ENCODE measurements around the gene C6orf132.
"Not testable (repeated sequence)": the region's sequence is repeated elsewhere in the genome, so short reads cannot be mapped to it uniquely, and the experiment has no call there.

Gene C6orf132

DNA sequence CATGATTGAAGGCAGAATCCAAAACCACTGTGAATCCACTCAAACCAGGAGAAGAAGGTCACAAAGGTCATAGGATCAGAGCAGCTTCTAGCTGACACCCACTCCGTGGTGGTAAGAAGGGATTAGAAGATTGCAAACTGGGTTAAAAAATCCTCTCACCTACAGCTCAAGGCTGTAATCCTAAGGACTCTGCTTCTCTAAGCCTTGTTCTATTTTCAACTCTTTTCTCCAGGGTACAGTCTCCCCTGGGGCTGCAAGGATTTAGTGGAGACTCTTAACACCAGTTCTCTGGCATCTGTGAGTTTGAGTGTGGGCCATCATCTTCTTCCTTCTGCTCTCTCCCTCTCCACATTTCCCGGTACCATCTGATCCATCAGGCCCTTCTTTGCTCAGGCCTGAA is 30.7 kb upstream of the C6orf132 start, which contains the start of gene GUCA1A:
GUCA1A (plus strand) TSS at position 264 of the 400 bp plus-strand sequence. CDS start 250 bp downstream, outside the sequence.
- Histone ChIP-seq H3K9ac (ENCODE audit: low read length) (no peak within 1 kb of the TSS), H3K27me3 (replicated peaks; ENCODE audit: control insufficient read depth, insufficient read depth, low read length) (peaks cover 10% of the 10 kb centered on the region), H3K9me3 (ENCODE audit: control insufficient read depth, low read length) (no peaks in the 10 kb centered on the region), H3K4me3 (ENCODE audit: low read length) (no peak within 1 kb of the TSS), H3K36me3 (ENCODE audit: control insufficient read depth, insufficient read depth, low read length, severe bottlenecking) (no peaks in the 10 kb centered on the region), H3K4me1 (ENCODE audit: control insufficient read depth, insufficient read depth, low read length) (peaks cover 9% of the 10 kb centered on the region)
- no peak for DNase-seq (ENCODE audit: low read depth)

DNA sequence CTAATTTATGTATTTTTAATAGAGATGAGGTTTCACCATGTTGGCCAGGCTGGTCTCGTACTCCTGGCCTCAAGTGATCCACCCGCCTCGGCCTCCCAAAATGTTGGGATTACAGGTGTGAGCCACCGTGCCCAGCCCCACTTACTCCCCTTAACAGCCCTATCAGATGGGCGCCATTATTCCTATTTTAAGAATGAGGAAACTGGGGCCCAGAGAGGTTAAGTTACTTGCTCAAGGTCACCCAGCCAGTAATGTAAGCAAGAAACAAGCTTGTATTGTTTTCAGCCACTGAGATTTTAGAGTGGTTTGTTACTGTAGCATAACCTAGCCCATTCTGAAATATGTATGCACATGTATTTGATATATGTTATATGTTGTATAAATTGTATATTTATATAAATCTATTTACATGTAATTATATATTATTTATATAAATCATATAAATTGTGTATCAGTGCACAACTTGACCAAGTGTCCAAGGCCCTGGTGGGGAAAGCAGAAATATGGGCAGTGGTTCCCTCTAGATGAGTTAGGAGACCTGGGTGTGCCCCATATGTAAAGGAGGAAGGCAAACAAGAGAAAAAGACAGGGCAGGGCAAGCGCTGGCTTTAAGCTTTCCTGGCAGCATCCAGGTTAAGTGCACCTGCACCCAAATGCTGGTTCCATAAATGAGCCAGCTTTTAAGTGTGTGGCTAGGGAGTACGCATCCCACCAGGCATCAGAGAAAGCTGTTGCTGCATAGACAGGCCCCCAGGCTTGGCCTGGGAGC is 29.6 kb upstream of the C6orf132 start:
- peaks cover 4% of the 10 kb centered on the region for H3K27me3 ChIP-seq (replicated peaks; ENCODE audit: control insufficient read depth, insufficient read depth, low read length)
- no peak overlapping the region for H3K4me3 ChIP-seq (ENCODE audit: low read length)
- DNase-seq (ENCODE audit: low read depth), result no peak
- no peak overlapping the region for H3K9ac ChIP-seq (ENCODE audit: low read length)
- no peaks in the 10 kb centered on the region for H3K36me3 ChIP-seq (ENCODE audit: control insufficient read depth, insufficient read depth, low read length, severe bottlenecking)
- peaks cover 9% of the 10 kb centered on the region for H3K4me1 ChIP-seq (ENCODE audit: control insufficient read depth, insufficient read depth, low read length)
- H3K9me3 ChIP-seq (ENCODE audit: control insufficient read depth, low read length), result no peaks in the 10 kb centered on the region

DNA sequence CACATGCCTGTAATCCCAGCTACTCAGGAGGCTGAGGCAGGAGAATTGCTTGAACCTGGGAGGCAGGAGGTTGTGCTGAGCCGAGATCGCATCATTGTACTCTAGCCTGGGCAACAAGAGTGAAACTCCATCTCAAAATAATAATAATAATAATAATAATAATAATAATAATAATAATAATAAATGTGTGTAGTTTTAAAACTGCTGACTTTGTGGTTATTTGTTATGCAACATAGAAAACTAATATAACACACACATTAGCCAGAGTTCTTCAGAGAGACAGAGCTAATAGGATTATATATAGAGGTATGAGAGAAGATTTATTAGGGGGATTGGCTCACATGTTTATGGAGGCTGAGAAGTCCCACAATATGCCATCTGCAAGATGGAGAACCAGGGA is 27.4 kb upstream of the C6orf132 start:
- H3K4me1 ChIP-seq (ENCODE audit: control insufficient read depth, insufficient read depth, low read length), result peaks cover 13% of the 10 kb centered on the region
- not testable (repeated sequence) for DNase-seq (ENCODE audit: low read depth)

DNA sequence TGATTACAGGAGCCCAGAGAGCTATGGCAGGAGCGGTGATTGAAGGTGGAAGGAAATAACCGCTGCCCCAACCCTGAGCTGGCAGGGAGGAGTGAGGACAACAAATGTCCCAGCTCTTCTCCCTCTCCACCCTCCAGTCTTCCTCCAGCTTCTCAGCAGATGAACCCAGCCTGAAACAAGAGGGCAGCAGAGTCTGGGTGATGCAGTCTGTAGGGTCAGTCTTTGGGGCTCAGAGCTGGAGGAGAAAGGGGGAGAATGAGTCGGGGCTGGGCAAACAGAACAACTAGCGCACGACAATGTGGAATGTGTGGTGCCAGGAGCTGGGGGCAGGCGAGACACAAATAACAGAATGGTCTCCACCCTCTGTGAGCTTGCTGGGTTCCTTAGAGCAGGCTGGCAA is 26.2 kb upstream of the C6orf132 start:
- no peak for DNase-seq (ENCODE audit: low read depth)
- Histone ChIP-seq H3K4me3 (ENCODE audit: low read length) (no peak overlapping the region), H3K36me3 (ENCODE audit: control insufficient read depth, insufficient read depth, low read length, severe bottlenecking) (no peaks in the 10 kb centered on the region), H3K9ac (ENCODE audit: low read length) (no peak overlapping the region), H3K9me3 (ENCODE audit: control insufficient read depth, low read length) (no peaks in the 10 kb centered on the region), H3K27me3 (replicated peaks; ENCODE audit: control insufficient read depth, insufficient read depth, low read length) (no peaks in the 10 kb centered on the region), H3K4me1 (ENCODE audit: control insufficient read depth, insufficient read depth, low read length) (peaks cover 16% of the 10 kb centered on the region)

More for the DNA sequence above, 27.4 kb upstream of the C6orf132 start:
- not testable (repeated sequence) for H3K27me3 ChIP-seq (replicated peaks; ENCODE audit: control insufficient read depth, insufficient read depth, low read length); H3K9me3 ChIP-seq (ENCODE audit: control insufficient read depth, low read length); H3K36me3 ChIP-seq (ENCODE audit: control insufficient read depth, insufficient read depth, low read length, severe bottlenecking); H3K4me3 ChIP-seq (ENCODE audit: low read length); H3K9ac ChIP-seq (ENCODE audit: low read length)

DNA sequence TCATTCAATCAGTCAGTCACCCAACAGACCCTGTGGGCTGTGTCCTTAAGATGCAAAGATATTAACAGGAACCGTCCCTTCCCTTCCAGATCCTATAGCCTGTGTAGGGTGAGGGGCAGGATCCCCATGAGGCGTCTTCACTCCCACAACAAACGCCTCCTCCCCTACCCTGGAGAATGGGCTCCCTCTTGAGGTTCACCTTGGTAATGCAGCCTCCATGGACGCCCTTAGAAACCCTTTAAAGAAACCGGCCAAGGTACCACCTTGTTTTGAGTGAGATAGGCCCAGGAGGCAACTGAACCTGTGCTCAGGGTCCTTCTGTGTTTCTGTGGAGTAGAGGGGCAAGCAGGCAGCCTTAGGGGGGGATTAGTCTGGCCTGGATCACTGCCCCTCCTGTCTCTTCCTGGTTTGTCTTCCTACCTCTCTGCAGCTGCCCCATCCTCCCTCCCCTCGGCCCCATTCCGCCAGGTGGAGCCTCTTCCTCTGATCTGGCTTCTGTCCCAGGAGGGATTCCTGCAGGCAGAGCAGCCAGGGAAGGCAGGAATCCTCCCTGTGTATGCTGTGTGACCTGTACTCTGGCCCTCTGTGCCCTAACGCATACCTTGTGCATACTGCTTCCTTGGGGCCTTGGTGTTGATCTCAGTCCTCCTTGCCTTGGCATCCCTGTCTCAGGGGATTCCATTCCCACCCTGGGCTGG is 24.2 kb upstream of the C6orf132 start:
- Histone ChIP-seq H3K9ac (ENCODE audit: low read length) (no peak overlapping the region), H3K36me3 (ENCODE audit: control insufficient read depth, insufficient read depth, low read length, severe bottlenecking) (no peaks in the 10 kb centered on the region), H3K4me3 (ENCODE audit: low read length) (no peak overlapping the region), H3K9me3 (ENCODE audit: control insufficient read depth, low read length) (no peaks in the 10 kb centered on the region), H3K27me3 (replicated peaks; ENCODE audit: control insufficient read depth, insufficient read depth, low read length) (no peaks in the 10 kb centered on the region), H3K4me1 (ENCODE audit: control insufficient read depth, insufficient read depth, low read length) (peaks cover 16% of the 10 kb centered on the region)
- peak; percentile 91 for DNase-seq (ENCODE audit: low read depth)

DNA sequence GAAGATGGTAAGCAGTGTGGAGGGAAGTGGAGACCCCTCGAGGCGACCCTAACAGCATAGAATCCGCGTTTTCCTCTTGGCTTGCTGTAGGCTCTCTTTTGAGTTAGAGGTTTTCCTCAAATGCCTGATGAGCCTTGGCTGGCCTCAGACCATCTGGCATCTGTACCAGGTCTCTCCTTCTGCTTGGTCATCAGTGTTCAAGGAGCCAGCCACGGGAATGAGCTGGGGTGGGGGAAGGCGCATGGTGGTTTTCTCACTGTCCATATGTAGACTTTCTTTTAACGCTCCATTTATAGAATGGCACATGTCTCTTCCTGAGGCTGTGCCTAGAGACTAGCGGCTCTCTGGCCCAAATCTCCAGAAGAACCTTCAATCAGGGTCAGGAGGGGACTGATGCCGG is 22.6 kb upstream of the C6orf132 start:
- Histone ChIP-seq H3K27me3 (replicated peaks; ENCODE audit: control insufficient read depth, insufficient read depth, low read length) (no peaks in the 10 kb centered on the region), H3K36me3 (ENCODE audit: control insufficient read depth, insufficient read depth, low read length, severe bottlenecking) (no peaks in the 10 kb centered on the region), H3K4me1 (ENCODE audit: control insufficient read depth, insufficient read depth, low read length) (peaks cover 9% of the 10 kb centered on the region), H3K9me3 (ENCODE audit: control insufficient read depth, low read length) (no peaks in the 10 kb centered on the region), H3K4me3 (ENCODE audit: low read length) (no peak overlapping the region), H3K9ac (ENCODE audit: low read length) (no peak overlapping the region)
- peak; percentile 53 for DNase-seq (ENCODE audit: low read depth)

DNA sequence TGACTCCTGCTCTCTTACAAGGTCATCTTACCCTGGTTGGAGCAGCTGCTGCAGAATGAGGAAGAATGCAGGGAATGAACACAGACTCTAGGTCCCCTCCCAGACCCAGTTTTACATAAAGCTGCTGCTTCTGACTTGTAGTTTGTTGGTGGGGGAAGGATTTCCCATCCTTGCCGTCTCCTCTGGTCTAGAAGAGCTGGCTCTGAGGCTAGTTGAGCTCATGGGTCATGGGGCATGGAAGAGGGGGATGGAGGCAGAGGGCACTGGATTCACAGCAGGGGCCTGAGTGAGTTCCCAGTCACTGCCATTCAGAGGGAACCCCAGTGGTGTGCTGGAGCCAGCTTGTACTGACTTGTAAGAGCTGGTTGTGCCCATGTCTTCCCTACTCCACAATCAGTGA is 21.6 kb upstream of the C6orf132 start:
- no peaks in the 10 kb centered on the region for H3K36me3 ChIP-seq (ENCODE audit: control insufficient read depth, insufficient read depth, low read length, severe bottlenecking)
- peak; percentile 35 for DNase-seq (ENCODE audit: low read depth)
- no peak overlapping the region for H3K9ac ChIP-seq (ENCODE audit: low read length)
- H3K9me3 ChIP-seq (ENCODE audit: control insufficient read depth, low read length), result no peaks in the 10 kb centered on the region
- no peaks in the 10 kb centered on the region for H3K27me3 ChIP-seq (replicated peaks; ENCODE audit: control insufficient read depth, insufficient read depth, low read length)
- H3K4me1 ChIP-seq (ENCODE audit: control insufficient read depth, insufficient read depth, low read length), result peaks cover 7% of the 10 kb centered on the region
- H3K4me3 ChIP-seq (ENCODE audit: low read length), result no peak overlapping the region

DNA sequence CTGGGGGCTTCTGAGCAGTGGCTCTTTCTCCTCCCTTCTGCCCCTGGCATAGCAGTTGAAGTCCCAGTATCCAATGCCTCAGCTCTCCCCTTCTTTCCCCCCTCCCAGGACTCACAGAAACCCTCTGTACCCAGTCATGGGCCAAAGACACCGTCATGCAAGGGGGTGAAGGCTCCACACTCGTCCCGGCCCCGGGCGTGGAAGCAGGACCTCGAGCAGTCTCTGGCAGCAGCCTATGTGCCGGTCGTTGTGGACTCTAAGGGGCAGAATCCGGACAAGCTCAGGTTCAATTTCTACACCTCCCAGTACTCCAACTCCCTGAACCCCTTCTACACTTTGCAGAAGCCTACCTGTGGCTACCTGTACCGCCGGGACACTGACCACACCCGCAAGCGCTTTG is 20.4 kb upstream of the C6orf132 start:
- H3K27me3 ChIP-seq (replicated peaks; ENCODE audit: control insufficient read depth, insufficient read depth, low read length), result no peaks in the 10 kb centered on the region
- no peak overlapping the region for H3K9ac ChIP-seq (ENCODE audit: low read length)
- H3K9me3 ChIP-seq (ENCODE audit: control insufficient read depth, low read length), result no peaks in the 10 kb centered on the region
- H3K36me3 ChIP-seq (ENCODE audit: control insufficient read depth, insufficient read depth, low read length, severe bottlenecking), result no peaks in the 10 kb centered on the region
- H3K4me3 ChIP-seq (ENCODE audit: low read length), result no peak overlapping the region
- peaks cover 11% of the 10 kb centered on the region for H3K4me1 ChIP-seq (ENCODE audit: control insufficient read depth, insufficient read depth, low read length)
- no peak for DNase-seq (ENCODE audit: low read depth)

DNA sequence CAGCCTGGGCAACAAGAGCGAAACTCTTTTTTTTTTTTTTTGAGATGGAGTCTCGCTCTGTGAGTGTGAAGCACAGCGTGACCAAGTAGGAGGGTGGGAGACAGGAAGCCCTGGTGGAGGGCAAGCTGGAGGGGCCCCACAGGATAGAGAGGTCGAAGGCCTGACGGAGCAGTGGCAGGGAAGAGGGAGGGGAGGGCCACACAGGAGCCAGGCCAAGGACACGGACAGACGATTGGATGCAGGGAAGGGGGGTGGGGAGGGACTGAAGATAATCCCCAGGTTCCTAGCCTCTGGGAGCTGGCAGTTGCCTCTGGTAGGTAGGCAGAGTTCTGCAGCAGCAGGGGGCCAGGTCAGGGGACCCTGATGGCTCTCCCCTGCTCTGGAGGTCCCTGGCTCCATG is 20.0 kb upstream of the C6orf132 start:
- no peaks in the 10 kb centered on the region for H3K36me3 ChIP-seq (ENCODE audit: control insufficient read depth, insufficient read depth, low read length, severe bottlenecking)
- H3K27me3 ChIP-seq (replicated peaks; ENCODE audit: control insufficient read depth, insufficient read depth, low read length), result no peaks in the 10 kb centered on the region
- no peak overlapping the region for H3K9ac ChIP-seq (ENCODE audit: low read length)
- no peak overlapping the region for H3K4me3 ChIP-seq (ENCODE audit: low read length)
- peaks cover 12% of the 10 kb centered on the region for H3K4me1 ChIP-seq (ENCODE audit: control insufficient read depth, insufficient read depth, low read length)
- no peaks in the 10 kb centered on the region for H3K9me3 ChIP-seq (ENCODE audit: control insufficient read depth, low read length)
- DNase-seq (ENCODE audit: low read depth), result no peak

DNA sequence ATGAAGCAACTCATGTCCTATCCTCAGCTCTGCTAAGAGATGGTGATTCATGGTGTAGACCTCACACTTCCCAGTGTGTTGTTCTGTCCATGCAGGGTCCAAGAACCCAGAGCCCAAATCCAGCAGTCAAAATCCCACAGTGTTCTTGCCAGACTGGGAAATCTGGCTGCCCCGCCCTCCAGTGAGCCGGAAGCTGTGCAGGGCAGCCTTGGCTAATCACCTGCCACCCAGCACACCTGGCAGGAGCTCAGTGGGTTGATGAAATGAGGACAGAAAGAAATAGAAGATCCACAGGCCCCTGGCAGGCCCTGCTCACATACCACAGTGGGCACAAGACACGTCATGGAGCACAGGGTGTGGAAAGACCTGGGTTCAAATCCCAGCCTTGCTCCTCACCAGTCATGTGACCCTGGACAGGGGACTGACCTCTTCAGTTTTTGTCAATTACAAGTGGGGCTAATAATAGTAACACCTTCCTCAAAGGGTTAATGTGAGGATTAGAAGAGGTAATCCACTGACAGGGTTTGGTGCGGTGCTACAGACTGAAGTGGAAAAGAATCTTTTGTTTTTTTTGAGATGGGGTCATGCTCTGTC is 17.1 kb upstream of the C6orf132 start:
- no peak for DNase-seq (ENCODE audit: low read depth)
- Histone ChIP-seq H3K36me3 (ENCODE audit: control insufficient read depth, insufficient read depth, low read length, severe bottlenecking) (no peaks in the 10 kb centered on the region), H3K27me3 (replicated peaks; ENCODE audit: control insufficient read depth, insufficient read depth, low read length) (no peaks in the 10 kb centered on the region), H3K4me1 (ENCODE audit: control insufficient read depth, insufficient read depth, low read length) (peaks cover 8% of the 10 kb centered on the region), H3K9me3 (ENCODE audit: control insufficient read depth, low read length) (no peaks in the 10 kb centered on the region), H3K9ac (ENCODE audit: low read length) (no peak overlapping the region), H3K4me3 (ENCODE audit: low read length) (no peak overlapping the region)

DNA sequence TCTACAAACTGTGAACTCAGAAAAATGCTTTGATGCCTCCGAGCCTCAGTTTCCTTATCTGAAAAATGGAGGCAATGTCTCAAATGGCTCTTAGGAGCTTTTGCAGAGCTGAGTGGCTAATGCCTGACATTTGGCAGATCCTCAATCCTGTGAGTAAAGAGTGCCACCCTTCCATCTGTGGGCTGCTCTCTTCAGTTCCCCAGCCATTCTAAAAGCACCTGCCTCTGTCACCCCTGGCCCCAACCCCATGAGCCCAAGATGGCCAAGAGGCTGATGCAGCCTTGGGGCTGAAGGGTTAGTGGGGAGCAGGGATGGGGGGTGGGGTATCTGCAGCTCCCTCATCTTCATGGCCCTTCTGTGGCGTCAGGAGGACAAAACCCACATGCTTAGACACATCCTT is 16.2 kb upstream of the C6orf132 start:
- Histone ChIP-seq H3K4me1 (ENCODE audit: control insufficient read depth, insufficient read depth, low read length) (peaks cover 5% of the 10 kb centered on the region), H3K9me3 (ENCODE audit: control insufficient read depth, low read length) (no peaks in the 10 kb centered on the region), H3K36me3 (ENCODE audit: control insufficient read depth, insufficient read depth, low read length, severe bottlenecking) (no peaks in the 10 kb centered on the region), H3K27me3 (replicated peaks; ENCODE audit: control insufficient read depth, insufficient read depth, low read length) (no peaks in the 10 kb centered on the region), H3K9ac (ENCODE audit: low read length) (no peak overlapping the region), H3K4me3 (ENCODE audit: low read length) (no peak overlapping the region)
- no peak for DNase-seq (ENCODE audit: low read depth)
